Activated naive CD4-positive, alpha-beta T cell treated with anti-CD3 and anti-CD28 coated beads, Interleukin-2, amount 10 ng/mL, durations not matched to agents 7 days and 5 days (primary cell): ENCODE measurements around the gene DSP.

Experiments
- CTCF ChIA-PET: fragments of 350-600 bp; sonication (Branson Sonifier 250); formaldehyde crosslinking; loops from one replicate; lab custom pipeline; 2021; ENCODE audit warnings: antibody characterized with exemption; lab: Charles Lee
- DNase-seq: peaks from one replicate; pipeline ENCODE4 v3.0.0-alpha.2; 2020
- H3K27ac Mint-ChIP-seq: one replicate; pipeline ENCODE4 v1.8.0; 2021; ENCODE audit warnings: mild to moderate bottlenecking, moderate library complexity, mixed read lengths
- H3K27me3 Mint-ChIP-seq: one replicate; pipeline ENCODE4 v1.8.0; 2021; ENCODE audit warnings: mild to moderate bottlenecking, mixed read lengths
- H3K36me3 Mint-ChIP-seq: one replicate; pipeline ENCODE4 v1.8.0; 2021; ENCODE audit warnings: mixed read lengths
- H3K4me1 Mint-ChIP-seq: one replicate; pipeline ENCODE4 v1.8.0; 2021; ENCODE audit warnings: mixed read lengths
- H3K4me3 Mint-ChIP-seq: one replicate; pipeline ENCODE4 v1.8.0; 2021; ENCODE audit warnings: mild to moderate bottlenecking, moderate library complexity, mixed read lengths
- H3K9me3 Mint-ChIP-seq: one replicate; pipeline ENCODE4 v1.8.0; 2021; ENCODE audit warnings: mixed read lengths

DSP gene

DNA sequence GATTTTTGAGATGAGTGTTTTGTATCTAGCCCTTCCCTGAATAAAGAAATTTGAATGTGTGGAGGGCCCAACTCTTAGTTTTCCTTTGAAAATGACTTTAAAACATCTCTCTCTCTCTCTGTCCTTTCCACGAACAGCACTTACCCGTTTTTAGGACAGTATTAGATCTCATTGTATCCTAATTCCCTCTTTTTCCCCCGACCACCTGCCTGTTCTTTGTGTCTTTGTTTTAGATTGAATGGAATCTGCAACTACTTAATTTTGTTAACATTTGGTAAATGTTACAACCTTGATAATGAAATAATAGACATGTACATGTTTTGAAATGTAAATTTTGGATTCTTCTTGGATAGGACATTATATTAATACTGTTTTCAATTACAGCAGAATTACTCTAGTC is 3.1 kb downstream of the DSP start:
- Mint-ChIP-seq H3K4me3 (no peak overlapping the region), H3K9me3 (no peaks in the 10 kb centered on the region), H3K4me1 (peaks cover 16% of the 10 kb centered on the region), H3K36me3 (no peaks in the 10 kb centered on the region), H3K27ac (no peak overlapping the region), H3K27me3 (peaks cover 91% of the 10 kb centered on the region)
- DNase-seq = no peak
- CTCF ChIA-PET = no interaction called here

DNA sequence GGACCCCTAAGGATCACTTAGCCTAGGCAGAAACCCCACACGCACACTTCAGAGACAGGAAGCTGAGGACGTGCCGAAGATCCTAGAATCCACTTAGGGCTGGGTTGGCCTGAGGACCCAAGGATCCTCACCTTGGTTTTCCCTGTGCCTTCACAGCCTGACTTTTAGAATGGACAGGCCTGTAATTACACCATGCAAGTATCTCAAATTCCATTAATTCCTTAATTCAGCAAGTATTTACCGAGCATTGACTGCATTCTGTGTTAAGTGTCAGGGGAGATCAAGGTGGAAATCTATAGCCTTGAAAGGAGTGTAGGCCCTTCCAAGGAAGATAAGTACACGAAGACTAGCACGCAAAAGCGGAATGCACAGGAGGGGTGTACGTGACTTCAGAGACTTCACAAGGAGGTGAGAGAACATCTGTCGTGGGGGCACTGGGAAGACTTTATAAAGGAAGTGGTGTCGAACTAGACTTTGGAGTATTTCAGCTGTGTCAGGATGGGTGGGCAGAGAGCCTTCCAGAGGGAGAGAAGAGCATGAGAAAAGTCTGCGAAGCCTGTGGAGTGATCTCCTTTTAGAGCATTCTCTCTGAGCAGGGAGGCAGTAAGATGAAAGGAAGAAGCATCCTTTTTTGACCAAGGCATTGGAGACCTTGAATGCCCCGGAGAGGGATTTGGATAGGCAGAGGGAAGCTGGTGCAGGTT is 4.0 kb downstream of the DSP start:
- no peak for DNase-seq
- Mint-ChIP-seq H3K27ac (no peak overlapping the region), H3K36me3 (no peaks in the 10 kb centered on the region), H3K4me1 (peaks cover 12% of the 10 kb centered on the region), H3K9me3 (no peaks in the 10 kb centered on the region), H3K27me3 (peaks cover 91% of the 10 kb centered on the region), H3K4me3 (no peak overlapping the region)
- CTCF ChIA-PET = no interaction called here

DNA sequence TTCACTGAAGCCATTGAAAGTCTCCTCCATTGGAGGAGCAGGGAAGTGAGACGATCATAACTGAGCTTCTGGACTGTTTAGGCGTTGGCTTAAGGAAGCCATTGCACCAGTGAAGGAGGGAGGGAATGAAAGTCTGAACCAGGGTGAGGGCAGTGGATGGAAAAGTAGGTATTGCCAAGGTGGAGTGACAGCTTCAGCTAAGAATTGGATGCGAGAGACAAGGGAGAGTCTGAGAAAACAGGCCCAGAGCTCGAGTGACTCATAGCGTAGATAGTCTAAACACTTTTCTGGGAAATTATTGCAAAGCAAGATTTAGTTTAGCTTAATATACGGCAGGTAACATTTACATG is 4.5 kb downstream of the DSP start:
- no peak for DNase-seq
- H3K36me3 Mint-ChIP-seq = no peaks in the 10 kb centered on the region
- no peaks in the 10 kb centered on the region for H3K9me3 Mint-ChIP-seq
- H3K4me3 Mint-ChIP-seq = no peak overlapping the region
- H3K4me1 Mint-ChIP-seq = peaks cover 7% of the 10 kb centered on the region
- H3K27me3 Mint-ChIP-seq = peaks cover 86% of the 10 kb centered on the region
- H3K27ac Mint-ChIP-seq = no peak overlapping the region
- CTCF ChIA-PET = no interaction called here

DNA sequence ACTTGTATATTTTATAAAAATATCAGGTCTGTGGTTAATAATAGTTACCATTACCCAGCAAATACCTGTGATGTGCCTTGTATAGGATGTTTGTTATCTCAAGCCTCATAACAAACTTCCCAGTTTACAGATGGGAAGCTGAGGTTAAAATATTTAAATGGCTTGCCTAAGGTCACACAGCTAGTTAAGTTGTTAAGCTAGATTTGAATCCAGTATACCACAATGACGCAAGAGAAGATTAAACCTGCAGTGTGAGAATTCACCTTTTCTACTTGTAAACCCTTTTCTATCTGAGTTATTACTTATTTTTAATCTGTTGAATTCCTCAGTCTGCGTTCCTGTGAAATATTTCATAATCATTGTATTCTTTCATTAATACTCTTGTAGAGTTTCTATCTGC is 4.9 kb downstream of the DSP start:
- no peak for DNase-seq
- CTCF ChIA-PET = no interaction called here
- Mint-ChIP-seq H3K4me1 (peaks cover 6% of the 10 kb centered on the region), H3K9me3 (no peaks in the 10 kb centered on the region), H3K27me3 (peaks cover 85% of the 10 kb centered on the region), H3K36me3 (no peaks in the 10 kb centered on the region), H3K4me3 (no peak overlapping the region), H3K27ac (no peak overlapping the region)

DNA sequence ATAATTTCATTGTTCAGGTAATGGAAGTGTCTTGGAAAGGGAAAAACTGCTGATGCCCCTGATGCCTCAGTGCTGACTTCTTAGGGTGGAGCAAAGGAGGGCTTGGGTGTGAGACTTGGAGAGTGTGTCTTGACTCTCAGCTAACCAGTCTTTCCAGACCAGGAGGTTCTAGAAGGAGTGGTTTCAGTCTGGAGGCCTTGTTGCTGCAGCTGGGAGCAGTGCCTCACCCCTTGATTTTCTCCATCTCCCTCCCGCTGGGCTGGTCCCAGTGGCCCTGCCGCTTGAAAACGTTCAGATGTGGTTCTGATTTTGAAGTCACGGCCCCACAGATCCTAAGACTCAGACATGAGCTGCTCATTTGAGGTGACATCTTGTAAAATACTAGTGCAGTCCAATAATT is 5.4 kb downstream of the DSP start:
- no peak overlapping the region for H3K27ac Mint-ChIP-seq
- CTCF ChIA-PET = no interaction called here
- no peaks in the 10 kb centered on the region for H3K36me3 Mint-ChIP-seq
- no peak overlapping the region for H3K4me3 Mint-ChIP-seq
- peaks cover 84% of the 10 kb centered on the region for H3K27me3 Mint-ChIP-seq
- H3K4me1 Mint-ChIP-seq = peaks cover 3% of the 10 kb centered on the region
- DNase-seq = no peak
- no peaks in the 10 kb centered on the region for H3K9me3 Mint-ChIP-seq

DNA sequence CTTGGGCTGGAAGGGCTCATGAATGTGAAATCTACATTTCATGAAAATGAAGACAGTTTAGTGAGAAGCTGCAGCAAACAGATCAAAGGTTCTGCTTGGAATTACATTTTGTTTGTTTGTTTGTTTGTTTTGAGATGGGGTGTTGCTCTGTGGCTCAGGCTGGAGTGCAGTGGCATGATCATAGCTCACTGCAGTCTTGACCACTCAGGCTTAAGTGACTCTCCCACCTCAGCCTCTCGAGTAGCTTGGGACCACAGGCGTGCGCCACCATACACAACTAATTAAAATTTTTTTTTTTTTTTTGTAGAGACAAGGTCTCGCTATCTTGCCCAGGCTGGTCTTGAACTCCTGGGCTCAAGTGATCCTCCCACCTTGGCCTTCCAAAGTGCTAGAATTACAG is 5.8 kb downstream of the DSP start:
- H3K27me3 Mint-ChIP-seq = peaks cover 80% of the 10 kb centered on the region
- CTCF ChIA-PET = no interaction called here

DNA sequence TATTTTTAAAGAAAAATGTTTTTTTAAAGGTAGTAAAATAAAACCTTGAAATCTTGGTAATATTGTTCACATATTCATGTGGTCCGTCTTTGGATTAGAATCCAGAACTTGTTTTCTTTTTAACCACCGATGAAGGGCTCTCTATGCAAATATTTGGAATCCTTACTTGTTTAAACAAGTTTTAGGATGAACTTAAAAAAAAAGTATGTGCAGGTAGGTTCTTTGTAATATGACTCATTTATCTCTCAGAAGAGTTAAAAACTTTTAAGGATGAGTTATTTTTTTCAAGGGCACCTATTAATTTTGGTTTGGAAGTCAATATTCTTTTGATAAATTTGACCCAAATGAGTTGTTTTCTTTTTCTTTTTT is 8.9 kb downstream of the DSP start:
- no peak overlapping the region for H3K4me3 Mint-ChIP-seq
- no peaks in the 10 kb centered on the region for H3K9me3 Mint-ChIP-seq
- no peak for DNase-seq
- CTCF ChIA-PET = no interaction called here
- H3K36me3 Mint-ChIP-seq = no peaks in the 10 kb centered on the region
- H3K27ac Mint-ChIP-seq = no peak overlapping the region
- H3K4me1 Mint-ChIP-seq = no peaks in the 10 kb centered on the region
- peaks cover 69% of the 10 kb centered on the region for H3K27me3 Mint-ChIP-seq

More for the DNA sequence above, 5.8 kb downstream of the DSP start:
- H3K4me1 Mint-ChIP-seq = peaks cover 3% of the 10 kb centered on the region
- no peak overlapping the region for H3K4me3 Mint-ChIP-seq
- H3K36me3 Mint-ChIP-seq = no peaks in the 10 kb centered on the region
- no peak for DNase-seq
- no peaks in the 10 kb centered on the region for H3K9me3 Mint-ChIP-seq
- no peak overlapping the region for H3K27ac Mint-ChIP-seq

DNA sequence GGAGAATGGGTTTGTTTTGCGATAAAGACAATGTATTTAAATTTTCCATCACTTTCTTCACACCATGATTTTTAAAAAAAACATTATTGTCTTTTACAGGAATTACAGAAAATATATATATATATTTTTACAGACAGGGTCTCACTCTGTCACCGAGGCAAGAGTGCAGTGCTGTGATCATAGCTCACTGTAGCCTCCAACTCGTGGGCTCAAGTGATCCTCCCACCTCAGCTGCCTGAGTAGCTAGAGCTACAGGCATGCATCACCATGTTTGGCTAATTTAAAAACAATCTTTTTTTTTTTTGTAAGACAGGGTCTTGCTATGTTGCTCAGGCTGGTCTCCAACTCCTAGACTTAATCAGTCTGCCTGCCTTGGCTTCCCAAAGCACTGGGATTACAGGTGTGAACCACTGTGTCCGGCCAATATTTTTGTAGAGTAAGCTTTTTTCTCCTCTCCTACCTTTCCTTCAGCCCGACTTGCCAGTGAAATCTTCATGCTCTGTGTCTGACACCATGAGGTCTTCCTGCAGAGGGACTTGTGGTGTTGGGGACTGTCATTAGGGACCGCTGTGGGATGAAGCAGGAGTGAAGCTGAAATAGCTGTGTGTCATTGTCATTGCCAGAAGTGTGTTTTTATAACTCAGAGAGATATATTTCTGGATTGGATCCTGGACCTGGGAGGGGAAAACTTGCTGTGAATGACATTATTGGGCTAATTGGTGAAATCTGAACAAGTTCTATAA is 13.2 kb downstream of the DSP start:
- H3K36me3 Mint-ChIP-seq = no peaks in the 10 kb centered on the region
- H3K27ac Mint-ChIP-seq = no peak overlapping the region
- no peak overlapping the region for H3K4me3 Mint-ChIP-seq
- DNase-seq = no peak
- CTCF ChIA-PET = no interaction called here
- H3K9me3 Mint-ChIP-seq = no peaks in the 10 kb centered on the region
- peaks cover 50% of the 10 kb centered on the region for H3K27me3 Mint-ChIP-seq
- H3K4me1 Mint-ChIP-seq = no peaks in the 10 kb centered on the region

DNA sequence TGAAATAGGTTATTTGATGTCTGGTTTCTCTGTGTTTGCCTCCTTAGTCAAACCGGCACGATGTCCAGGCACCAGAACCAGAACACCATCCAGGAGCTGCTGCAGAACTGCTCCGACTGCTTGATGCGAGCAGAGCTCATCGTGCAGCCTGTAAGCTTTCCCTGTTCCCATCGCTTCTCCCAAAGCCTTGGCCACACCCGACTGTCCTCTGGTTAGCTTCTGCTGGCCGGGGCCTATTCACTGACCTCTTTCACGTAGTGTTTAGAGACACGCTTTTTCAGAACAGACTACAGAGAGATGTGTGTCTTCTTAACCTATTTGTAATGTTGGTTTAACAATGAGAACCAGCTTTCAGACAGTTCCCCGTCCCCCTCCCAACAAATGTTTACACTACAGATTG is 14.2 kb downstream of the DSP start:
- no peak for DNase-seq
- no peaks in the 10 kb centered on the region for H3K36me3 Mint-ChIP-seq
- no peaks in the 10 kb centered on the region for H3K4me1 Mint-ChIP-seq
- no peaks in the 10 kb centered on the region for H3K9me3 Mint-ChIP-seq
- H3K4me3 Mint-ChIP-seq = no peak overlapping the region
- CTCF ChIA-PET = no interaction called here
- peaks cover 45% of the 10 kb centered on the region for H3K27me3 Mint-ChIP-seq
- no peak overlapping the region for H3K27ac Mint-ChIP-seq

DNA sequence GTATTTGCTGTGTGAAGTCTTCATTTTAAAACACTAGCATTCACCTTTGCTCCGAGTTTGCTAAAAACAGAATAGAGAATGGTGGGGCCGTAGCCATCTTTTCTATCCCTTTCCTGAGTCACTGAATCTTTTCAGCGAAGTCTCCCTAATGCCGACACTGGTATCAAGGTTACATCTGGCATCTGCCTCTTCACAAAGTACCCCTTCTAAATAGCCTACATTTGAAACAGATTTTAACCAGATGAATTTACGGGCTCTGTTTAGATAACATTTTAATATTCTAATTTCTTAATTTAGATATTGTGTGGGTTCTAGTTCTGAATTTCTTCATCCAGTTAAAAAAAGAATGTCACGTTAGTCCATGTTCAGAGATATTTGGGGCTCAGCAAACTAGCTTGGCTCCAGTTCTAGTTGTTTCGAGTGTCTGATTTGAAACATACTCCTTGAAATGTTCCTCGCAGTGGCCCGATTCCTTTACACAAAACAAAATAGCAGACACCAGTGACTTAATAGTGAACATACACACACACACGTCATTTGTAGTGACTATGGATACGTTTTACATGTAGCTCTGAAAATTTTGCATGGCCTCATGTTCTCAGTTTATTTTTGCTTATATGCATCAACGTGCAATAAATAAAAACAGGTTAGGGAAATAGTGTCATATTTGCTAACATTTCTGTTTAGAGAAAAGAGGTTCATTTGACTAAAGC is 15.1 kb downstream of the DSP start:
- Mint-ChIP-seq H3K27me3 (peaks cover 45% of the 10 kb centered on the region), H3K36me3 (no peaks in the 10 kb centered on the region), H3K4me1 (no peaks in the 10 kb centered on the region), H3K9me3 (no peaks in the 10 kb centered on the region), H3K27ac (no peak overlapping the region), H3K4me3 (no peak overlapping the region)
- CTCF ChIA-PET = no interaction called here
- no peak for DNase-seq

DNA sequence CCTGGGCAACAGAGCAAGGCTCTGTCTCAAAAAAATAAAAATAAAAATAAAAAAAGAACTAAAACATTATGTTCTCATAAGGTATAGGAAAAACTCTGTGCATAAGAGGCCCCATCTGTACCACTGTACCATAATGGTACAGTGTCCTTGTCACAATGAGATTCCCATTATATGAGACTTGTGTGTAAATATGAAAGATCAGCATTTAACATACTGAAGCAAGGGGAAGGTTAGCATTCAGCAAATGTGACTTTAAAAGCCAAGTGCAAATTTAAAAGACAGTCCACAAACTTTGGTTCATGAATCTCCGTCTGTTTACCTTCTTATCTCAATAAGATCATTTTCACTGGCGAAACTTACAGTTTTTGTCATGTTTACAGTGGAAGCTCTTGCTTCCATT is 16.2 kb downstream of the DSP start:
- H3K27ac Mint-ChIP-seq = no peak overlapping the region
- peaks cover 48% of the 10 kb centered on the region for H3K27me3 Mint-ChIP-seq
- no peaks in the 10 kb centered on the region for H3K4me1 Mint-ChIP-seq
- H3K36me3 Mint-ChIP-seq = no peaks in the 10 kb centered on the region
- no peaks in the 10 kb centered on the region for H3K9me3 Mint-ChIP-seq
- H3K4me3 Mint-ChIP-seq = no peak overlapping the region
- CTCF ChIA-PET = no interaction called here
- no peak for DNase-seq

DNA sequence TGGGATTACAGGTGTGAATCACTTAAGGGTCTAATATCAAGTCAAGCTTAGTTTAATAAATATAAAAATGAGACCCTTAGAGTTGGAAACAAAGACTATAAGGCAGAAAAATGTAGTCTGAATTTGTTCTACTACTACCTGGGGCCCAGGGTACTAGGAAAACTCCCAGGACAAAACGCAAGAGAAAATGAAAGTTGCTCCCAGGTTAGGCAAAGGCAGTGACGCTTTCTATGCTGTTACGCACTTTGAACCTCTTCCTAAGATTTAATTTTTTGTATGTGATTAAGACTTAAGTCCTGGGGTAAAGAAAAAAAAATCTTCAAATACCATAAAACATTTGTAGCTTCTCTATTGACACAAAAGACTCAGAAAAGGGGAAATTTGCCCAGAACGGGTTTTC is 17.3 kb downstream of the DSP start:
- CTCF ChIA-PET = no interaction called here
- DNase-seq = no peak
- no peaks in the 10 kb centered on the region for H3K9me3 Mint-ChIP-seq
- no peaks in the 10 kb centered on the region for H3K4me1 Mint-ChIP-seq
- no peak overlapping the region for H3K4me3 Mint-ChIP-seq
- H3K27me3 Mint-ChIP-seq = peaks cover 40% of the 10 kb centered on the region
- H3K36me3 Mint-ChIP-seq = no peaks in the 10 kb centered on the region
- H3K27ac Mint-ChIP-seq = no peak overlapping the region

DNA sequence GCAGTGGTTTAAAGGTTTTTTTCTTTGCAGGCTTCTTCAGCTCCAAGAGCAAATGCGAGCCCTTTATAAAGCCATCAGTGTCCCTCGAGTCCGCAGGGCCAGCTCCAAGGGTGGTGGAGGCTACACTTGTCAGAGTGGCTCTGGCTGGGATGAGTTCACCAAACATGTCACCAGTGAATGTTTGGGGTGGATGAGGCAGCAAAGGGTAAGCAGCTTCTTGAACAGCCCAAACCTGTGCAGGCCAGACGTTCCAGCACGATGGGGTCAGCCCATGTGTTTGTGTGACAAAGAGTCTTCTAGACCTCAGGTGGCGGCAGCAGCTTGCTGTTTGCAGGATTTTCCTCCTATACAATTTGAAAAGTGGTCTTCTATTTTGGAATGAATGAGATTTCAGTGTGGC is 17.7 kb downstream of the DSP start:
- CTCF ChIA-PET = no interaction called here
- no peak overlapping the region for H3K27ac Mint-ChIP-seq
- H3K4me3 Mint-ChIP-seq = no peak overlapping the region
- H3K9me3 Mint-ChIP-seq = no peaks in the 10 kb centered on the region
- no peaks in the 10 kb centered on the region for H3K4me1 Mint-ChIP-seq
- peaks cover 36% of the 10 kb centered on the region for H3K27me3 Mint-ChIP-seq
- no peaks in the 10 kb centered on the region for H3K36me3 Mint-ChIP-seq
- no peak for DNase-seq

DNA sequence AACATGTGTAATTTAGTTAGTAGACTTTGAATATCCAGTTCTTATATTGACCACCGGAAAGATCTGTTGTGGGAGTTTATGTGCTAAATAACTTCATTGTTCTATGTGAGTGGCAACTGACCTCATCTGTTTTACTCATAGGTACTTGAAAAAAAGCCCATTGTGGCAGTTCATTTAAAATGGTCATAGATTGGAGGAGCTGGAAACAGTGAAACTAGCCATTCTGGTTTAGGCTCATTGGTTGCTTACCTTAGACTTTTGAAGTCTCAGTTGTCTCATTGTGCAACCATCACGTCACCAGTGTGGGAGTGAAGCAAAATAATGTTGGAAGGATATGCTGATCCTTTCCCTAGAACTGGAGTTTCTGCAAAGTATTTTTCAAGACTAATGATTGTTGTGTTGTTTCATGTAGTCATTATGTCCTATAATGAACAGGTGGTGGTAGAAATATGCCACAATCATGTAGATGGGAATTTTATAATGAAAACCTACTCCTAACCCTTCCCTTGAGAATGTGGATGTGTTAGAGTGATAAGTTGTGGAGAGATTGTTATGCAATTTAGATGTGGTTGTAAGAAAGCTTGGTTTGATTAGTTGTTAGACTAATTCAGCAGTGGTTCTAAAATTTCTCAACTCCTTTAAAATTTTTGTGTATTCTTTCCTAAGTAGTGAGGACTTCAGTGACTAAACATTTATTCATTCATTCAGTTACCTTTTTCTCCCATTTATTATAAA is 18.3 kb downstream of the DSP start:
- Mint-ChIP-seq H3K36me3 (no peaks in the 10 kb centered on the region), H3K27ac (no peak overlapping the region), H3K27me3 (peaks cover 33% of the 10 kb centered on the region), H3K4me1 (no peaks in the 10 kb centered on the region), H3K9me3 (no peaks in the 10 kb centered on the region), H3K4me3 (no peak overlapping the region)
- DNase-seq = no peak
- CTCF ChIA-PET = no interaction called here
